HG03460 (cell line): ENCODE results near the gene TMEM9.

ENCODE experiments used
- ATAC-seq: cut with Tn5 transposase; IDR thresholded peaks from one replicate; pipeline ENCODE4 v1.9.1; 2021; ENCODE audit not compliant: unreplicated experiment

Gene TMEM9

DNA sequence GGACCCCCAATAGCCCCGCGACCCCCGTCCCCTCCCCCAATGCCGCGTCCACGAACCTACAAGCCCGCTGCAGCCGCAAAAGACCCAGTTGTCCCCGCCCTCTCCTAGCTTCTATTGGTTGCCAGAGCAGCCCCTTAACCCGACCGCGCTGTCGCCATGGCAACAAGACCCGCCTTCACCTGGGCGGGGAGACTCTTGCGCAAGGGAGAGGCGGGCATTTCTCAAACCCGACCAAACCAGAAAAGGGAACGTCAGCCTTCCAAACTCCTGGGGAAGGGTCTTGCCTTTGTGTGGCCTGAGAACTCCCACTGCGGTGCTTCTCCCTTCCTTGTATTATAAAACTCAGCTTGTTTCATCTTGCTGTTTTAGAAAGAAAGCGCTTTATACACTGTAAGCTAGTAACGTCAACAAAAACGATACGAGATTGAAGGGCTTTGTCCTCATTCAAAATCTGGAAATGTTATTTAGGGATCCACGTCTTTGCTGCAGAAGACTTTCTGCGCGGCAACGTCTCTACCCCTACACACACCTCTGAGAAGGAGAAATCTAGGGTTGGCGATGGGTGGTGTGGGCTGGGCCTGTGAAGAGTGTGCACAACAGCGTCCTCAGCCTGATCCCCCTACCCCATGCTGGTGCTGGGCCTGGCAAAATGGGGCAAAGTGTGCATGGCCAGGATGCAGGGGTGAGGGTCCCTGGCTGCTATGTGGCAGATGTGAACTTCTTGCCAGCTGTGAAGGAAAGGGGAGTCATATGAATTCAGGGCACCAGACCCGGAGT lies at the start of gene TMEM9:
Gene TMEM9 (minus strand): TSS at position 86 of the 777 bp plus-strand sequence. CDS start 551 bp downstream, outside the sequence.
- ATAC-seq = peak; percentile 98

DNA sequence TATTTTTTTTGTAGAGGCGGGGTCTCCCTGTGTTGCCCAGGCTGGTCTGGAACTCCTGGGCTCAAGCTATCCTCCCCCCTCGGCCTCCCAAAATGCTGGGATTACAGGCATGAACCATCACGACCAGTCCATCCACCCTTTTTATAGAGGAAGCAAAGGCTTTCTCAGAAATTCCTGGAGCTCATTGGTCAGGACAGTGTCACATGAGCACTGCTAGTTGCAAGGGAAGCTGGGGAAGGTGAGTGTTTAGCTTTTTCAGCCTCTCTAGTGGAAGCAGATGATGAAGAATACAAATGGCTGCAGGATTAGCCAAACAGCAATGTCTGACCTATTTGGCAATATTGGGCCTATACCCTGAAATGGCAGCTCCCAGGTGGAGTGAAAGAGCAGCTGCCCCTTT lies 44.3 kb upstream of the TMEM9 start:
- ATAC-seq = no peak

DNA sequence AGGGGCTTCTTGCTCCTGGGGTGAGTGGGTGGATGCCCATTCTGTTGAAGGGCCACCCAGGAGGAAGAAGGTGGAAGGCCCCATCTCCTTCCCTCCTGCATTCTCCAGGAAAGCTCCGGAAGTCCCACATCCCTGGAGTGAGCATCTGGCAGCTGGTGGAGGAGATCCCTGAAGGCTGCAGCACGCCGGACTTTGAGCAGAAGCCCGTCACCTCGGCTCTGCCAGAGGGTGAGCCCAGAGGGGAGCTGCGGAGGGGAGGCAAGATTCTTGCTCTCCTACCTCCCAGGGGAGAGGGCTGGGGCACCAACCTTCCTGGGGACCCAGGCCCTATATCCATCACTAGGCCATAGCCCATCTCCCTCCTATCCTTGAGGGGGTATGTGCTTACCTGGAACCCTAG lies 39.8 kb upstream of the TMEM9 start:
- ATAC-seq = no peak

DNA sequence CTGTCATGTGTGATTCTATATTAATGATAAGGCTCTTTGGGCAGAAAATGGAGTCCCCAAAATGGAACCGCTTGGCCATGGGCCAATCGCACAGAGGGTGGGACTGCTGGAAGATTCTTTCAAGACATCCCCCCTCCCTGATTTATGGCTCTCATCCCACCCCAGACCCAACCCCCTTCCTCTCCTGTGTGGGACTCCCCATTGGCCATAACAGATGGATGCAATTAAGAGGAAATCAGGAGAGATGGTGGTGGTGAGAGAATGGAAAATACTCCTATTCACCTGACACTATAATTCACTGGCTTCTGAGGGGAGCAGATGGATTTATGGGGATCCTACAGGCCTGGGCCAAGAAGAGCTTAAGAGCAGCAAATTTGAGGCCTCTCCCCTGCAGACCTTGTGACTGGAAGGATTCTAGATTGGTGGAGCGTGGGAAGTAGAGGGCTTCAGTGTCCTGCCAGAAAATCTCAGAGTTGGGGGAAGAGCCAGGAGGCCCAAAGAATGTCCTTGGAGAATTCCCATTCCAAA lies 38.1 kb upstream of the TMEM9 start:
- no peak for ATAC-seq

DNA sequence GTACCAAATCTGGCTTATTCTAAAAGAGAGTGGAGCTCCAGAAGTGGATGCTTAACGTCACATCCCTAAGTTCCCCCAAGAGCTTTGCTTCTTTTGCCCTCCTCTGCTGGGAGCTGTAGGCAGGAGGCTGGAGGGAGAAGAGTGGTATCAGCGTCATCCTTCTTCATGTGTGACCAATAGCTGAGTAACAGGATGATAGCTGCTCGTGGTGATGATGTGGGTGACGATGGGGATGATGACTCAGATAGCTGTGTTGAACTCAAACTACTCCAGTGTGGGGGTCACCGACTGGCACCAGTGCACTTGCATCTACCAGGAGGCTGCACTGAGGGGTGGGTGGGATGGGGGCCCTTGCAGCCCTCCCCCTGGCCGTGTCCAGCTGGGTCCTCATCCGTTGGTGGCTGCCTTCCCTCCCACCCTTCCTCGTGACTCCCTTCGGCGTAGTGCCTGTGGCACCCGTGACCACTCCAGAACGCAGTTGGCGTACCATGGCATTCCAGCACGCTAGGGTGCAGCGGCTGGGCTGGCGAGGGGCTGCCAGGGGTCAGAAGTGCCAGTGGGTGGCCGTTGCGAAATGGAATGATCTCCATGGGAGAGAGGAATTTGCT lies 37.5 kb upstream of the TMEM9 start:
- ATAC-seq = no peak

DNA sequence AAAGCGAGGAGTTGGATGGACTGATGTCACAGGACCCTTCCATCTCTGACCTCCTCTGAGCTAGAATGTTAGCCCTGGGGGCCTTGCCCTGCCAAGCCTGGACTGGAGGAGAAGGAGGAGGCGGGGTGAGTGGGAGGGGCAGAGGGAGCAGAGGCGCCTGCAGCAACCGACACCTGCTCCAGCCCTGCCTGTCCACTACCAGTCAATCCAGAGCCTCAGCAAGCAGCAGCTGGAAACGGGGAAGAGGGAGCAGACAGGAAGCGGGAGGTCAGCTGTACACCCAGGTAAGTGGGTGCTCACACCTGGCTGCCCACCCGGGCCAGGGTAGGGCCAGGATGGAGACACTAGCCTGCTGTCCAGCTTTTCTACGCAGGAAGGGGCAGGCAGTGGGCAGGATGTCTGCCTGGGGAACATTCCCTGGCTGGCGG lies 36.4 kb upstream of the TMEM9 start, which contains the start of gene IGFN1:
Gene IGFN1 (plus strand): TSS at position 201 of the 428 bp plus-strand sequence. CDS start 2,470 bp downstream, outside the sequence.
- no peak for ATAC-seq

DNA sequence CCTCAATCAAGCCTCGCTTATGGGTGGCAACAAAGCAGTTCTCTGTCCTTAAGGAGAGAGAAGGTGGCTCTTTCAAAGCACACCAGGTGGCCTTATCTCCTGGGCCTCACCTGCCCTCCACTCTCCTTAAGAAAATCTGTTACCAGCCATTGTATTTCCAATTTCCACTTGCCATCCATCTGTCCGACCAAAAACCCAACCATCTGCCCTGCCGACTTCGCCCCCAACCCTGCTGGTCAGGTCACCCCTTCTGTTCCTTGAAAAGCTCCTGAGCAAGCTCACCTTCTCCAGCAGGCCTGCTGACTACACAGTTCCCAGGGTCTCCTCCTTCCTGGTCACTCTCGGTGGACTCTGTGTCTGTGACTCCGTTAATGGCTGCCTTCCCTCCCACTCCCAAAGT lies 35.7 kb upstream of the TMEM9 start:
- ATAC-seq = no peak

DNA sequence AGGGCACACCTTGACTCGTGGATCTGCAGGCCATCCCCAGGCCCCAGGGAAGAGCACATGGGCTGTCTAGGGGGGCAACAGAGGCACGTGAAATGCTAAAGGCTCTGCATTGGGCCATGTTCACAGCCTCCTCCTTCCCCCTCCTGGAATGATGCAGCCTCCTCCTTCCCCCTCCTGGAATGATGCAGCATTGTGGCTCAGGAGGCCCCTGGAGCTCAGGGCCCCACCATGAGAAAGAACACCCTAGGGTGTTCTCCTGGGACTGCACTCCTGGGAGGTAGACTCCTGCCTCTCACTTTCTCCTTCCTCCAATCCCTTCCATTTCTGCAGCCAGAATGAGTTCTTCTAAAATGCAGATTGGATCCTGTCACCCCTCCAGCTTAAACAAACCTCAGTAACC lies 34.8 kb upstream of the TMEM9 start:
- no peak for ATAC-seq

DNA sequence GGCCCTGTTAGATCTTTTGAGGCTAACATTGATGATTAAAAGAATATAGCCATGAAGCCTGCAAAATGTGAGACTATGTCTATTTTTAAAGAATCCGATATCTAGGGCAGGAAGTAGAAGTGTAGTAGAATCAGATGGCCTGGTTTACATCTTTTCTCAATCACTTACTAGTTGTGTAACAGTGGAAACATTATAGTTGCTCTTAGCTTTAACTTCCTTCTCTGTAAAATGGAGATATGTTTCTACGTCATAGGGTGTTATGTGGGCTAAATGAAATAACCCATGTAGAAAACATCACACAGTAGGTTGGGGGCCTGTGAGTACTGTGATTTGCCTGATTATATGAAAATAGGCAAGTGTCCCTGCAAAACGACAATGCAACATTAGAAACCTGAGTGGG lies 31.9 kb upstream of the TMEM9 start:
- no peak for ATAC-seq

DNA sequence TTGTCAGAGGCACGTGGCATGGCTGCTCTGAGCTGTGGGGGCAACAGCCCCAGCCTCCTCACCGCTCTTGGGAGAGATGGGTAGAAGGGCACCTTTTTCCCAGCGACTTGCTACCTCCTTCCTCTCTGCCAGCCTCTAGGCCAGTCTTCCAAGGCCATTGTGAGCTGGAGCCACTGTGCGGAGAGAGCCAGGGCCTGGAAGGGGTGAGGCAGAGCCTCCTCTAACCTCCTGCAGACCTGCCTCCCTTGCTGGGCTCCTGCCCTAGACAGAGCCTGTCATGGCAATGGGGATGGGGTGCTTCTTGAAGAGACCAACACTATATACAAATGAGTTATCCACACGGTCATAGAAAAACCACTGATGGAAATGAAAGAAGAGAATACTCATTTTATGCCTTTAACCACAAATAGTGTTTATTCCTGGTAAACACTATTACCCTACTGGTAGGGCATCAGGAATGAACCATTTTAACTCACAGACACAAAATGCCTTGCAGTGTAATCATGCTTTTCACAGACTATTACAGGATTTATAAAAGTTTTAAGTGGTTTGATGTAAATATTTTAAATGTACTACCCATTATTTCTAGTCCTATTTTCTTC lies 31.4 kb upstream of the TMEM9 start:
- ATAC-seq = no peak

DNA sequence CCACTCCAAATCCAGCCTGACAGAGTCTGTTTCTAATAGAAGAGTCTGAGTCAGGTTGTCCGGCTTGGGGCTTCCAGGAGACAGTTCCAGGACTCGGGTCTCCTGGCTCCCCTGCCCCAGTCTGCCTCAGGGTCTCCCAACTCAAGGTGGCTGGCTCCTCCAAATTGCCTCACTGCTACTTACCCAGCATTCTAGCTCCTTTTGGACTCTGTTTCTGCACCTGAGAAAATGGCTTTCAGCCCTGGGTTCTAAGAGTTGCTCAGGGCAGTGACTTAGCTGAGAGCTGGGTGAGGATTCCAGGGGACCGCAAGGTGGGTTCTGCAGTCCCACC lies 30.8 kb upstream of the TMEM9 start:
- no peak for ATAC-seq

DNA sequence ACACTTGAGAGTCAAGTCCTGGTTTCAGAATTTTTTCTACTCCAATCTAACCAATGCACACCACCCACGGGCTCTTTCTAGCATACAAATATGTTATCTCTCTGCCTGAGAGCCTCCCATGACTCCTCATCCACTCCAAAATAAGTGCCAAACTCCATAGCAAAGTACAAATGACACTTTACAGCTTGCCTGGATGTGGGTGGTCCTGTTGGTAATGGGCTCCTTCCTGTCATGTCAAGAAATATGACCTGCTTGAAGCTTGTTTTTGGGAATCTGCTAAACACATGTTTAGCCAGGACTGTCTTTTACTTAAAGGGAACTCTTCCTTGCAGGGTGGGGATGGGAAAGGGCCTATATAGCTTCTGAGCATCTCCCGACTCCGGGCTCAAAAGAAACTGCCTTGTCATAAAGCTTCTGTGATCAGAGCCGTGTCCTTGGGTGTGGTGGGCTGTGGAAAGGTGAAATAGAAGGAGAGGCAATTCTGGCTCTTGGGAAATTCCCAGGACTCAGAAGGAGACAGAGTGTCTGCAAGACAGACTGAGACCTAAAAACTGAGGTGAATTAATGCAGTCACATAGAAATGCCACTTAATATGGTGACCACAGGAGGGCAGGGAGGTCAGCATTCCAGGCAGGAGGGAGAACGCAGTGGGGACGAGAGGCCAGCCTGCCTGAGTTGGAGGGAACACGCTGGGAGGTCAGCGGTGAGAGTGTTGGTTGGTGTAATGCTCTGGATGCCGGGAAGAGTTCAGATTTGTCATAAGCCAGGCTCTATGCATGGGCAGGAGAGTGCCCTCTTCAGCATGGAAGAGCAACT lies 30.2 kb upstream of the TMEM9 start:
- ATAC-seq = no peak

DNA sequence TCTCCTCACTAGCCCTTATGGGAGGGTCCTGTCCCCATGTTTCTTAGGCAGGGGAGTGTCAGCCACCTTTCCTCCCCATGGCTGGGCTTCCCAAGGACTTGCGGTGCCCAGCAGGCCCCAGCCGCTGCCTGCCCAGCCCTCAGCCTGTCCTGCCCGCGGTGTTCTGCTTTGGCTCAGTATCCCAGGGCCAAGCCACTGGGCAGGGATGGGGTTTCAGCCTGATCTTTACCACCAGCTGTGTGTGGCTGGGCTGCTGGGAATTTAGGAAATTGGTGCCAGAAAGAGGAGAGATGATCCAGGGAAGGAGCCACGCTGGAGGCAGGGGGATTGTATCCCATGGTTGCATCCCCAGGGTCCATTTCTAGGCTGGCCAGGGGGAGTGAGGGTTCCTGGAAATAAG lies 29.5 kb upstream of the TMEM9 start:
- no peak for ATAC-seq

DNA sequence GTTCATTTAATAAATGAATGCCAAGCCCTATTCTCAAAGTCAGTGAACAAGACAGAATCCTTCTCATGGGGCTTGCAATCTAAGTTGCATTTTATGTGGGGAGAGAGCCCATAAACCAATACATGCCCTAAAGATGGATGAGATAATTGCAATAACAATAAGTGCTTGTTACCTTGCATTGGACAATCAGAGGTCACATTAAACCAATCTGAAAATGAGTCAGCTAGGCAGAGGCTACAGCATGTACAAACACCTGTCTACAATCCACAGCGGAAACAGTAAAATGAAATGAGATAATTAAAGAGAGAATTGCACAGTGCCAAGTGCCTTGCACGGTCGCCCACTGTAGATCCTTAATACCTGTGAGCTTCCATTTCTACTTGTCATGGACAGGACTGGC lies 28.9 kb upstream of the TMEM9 start:
- ATAC-seq = no peak

DNA sequence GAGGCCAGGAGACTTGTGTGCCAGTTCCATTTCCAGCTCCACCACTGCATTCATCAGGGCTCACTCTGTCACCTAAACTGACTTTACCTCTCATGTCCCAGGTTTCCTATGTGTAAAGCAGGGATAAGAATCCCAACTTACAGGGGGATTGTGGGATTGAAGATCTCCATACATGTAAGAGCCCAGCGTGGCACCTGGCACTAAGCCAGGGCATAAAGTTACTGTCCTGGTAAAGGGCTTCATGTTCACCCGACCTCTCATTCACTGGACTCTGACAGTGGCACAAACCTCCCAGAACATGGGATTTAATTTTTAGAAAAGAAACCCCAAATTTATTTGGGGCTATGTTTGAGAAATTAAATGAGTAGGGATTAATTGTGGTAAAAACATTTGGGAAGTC lies 27.5 kb upstream of the TMEM9 start:
- no peak for ATAC-seq

DNA sequence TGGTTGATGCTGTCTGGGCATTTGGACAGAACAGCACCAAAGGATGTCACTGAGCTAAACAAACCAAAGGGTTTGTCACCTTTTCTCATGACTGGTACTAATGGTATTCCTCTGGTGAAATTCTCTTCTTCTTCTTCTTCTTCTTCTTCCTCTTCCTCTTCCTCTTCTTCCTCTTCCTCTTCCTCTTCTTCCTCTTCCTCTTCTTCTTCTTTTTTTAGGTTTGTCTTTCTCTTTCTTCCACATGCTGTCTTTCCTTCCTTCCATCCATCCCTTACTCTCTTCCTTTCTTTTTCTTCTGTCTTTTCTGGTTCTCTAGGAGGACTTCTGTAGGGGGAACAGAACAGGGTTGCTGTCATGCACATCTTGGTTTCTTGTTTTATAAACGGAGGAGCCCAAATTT lies 27.0 kb upstream of the TMEM9 start:
- ATAC-seq = no peak

DNA sequence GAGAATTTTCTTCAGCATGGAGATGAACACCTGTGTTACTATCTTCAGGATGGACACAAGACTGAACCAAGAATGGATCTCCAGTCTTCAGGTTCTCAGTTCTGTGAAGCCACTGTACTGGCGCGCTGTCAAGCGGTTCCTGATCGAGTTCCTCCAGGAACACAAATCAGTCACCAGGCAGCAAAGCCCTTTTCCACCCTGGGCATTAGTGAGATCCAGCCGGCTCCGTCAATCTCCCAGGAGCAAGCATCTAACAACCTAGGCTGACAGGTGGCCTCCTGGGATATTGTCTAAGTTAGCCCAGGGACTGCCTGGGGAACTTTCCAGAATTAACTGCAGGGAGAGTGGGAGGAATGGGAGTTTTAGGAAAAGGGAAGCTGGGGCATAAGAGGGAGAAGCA lies 26.6 kb upstream of the TMEM9 start:
- no peak for ATAC-seq

DNA sequence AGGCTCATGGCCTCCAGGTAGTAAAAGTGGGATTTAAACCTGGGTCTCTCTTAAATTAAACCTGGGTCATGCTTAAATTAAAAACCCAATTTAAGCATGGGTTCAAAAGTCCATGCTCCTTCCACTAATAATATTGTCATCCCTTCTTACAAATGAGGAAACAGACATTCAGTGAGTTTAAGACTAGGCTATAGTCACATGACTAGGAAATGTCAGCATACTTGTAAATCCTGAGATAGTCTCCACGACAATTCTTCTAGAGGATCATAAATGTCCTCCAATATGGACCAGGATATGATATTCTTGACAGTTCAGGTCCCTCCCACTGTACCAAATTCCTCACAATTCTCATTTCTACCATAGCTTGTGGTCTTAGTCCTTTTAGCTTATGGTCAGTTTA lies 25.9 kb upstream of the TMEM9 start:
- ATAC-seq = no peak

DNA sequence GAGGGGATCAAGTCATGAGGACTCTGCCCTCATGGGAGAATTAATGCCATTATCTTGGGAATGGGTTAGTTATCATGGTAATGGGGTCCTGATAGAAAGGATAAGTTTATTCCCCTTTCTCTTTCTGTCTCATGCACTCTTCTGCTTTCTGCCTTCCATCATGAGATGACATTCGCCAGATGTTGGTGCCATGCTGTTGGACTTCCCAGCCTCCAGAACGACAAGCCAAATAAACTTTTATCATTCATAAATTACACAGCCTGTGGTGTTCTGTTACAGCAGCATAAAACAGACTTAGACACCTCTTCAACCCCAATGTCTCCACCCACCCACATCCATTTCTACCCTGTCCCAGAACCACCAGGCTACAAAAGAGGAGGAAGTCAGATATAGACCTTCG lies 24.4 kb upstream of the TMEM9 start:
- ATAC-seq = no peak

DNA sequence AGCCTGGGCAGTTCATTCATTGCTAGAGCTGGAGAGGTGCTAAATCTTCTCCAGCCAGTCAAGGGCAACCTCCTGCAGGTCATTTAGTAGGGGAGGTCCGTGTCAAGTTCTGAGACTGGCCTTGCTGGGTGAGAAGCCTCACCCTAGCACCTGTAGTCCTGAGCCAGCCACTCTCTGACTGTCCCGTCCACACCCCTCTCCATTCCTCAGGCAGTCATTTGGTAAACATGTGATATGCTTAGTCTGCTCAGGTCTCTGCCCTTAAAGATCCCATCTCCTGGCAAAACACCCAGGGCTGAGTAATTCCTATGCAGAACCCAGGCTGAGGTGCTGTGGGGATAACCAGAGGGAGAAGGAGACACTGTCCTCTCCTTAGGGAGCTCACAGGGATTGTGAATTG lies 22.7 kb upstream of the TMEM9 start:
- no peak for ATAC-seq

DNA sequence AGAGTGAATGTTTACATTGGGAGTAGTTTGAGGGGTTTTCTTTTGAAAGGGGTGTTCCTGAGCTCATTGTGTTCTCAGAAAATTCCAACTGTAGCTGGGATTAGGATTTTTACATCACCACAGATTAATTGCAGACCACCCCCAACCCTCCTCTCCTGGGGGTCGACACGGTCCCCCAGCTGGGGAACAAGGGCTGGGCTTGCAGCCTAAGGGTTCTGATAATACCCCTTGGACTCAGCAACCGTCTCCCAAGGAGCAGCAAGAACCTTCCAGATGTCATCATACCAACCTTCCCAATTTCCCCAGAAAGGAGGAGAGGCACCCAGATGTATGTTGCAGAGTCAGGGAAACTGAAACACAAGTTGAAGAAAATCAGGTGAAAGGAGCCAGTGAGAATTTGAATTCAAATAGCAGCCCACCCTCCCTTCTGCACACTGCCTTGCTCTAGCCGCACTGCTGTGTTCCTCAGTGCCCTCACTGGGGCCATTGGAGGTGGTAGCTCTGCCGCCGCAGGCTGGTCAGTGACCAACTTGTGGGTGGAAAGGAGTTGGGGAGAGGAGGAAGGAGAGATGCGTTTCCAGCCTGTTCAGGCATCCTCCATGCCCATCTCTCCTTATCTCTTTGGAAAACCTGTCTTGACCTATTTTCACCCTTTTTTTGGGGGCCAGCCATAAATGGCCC lies 21.7 kb upstream of the TMEM9 start:
- ATAC-seq = no peak
